Activated T-helper 1 cell treated with Interleukin-2 at 50 U/mL for 16 hours (primary cell): Measurements from ENCODE around the gene DLK1.

Experiments
- DNase-seq: peaks from one replicate; pipeline ENCODE4 v3.0.0-alpha.2; 2020; ENCODE audit warnings: low read depth

The DLK1 gene

DNA sequence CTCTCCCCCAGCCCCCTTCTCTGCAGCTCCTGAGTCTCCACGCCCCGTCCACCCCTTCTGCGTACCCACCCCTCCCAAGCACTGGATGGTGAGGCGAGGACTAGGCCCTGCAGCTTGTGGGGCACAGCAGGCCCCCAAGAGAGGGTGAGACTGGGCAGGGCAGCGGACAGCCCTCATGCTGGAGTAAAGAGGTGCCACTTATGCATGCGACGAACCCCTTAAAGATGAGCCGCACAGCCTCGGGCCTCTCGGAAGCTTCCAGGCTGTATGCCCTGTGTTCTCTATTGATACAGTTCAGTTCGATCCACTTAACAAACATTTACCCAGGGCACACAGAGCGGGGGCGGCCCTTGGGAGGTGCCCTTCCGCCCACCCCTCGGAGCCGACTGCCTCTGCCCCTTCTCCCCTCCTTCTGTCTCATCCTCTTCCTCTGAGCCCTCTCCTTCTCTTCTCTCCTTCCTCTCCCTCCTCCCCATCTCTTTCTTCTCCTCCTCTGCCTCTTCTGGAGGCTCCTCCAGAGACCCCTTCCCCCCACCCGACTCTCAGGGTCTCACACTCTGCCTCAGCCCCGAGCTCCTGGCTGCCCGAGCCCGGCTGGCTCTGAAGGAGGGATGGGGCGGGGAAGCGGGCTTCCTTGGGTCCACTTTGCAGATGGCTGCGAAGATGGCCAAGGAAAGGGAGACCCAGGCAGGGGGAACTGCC, 32.7 kb upstream of the DLK1 start:
- DNase-seq: no peak

DNA sequence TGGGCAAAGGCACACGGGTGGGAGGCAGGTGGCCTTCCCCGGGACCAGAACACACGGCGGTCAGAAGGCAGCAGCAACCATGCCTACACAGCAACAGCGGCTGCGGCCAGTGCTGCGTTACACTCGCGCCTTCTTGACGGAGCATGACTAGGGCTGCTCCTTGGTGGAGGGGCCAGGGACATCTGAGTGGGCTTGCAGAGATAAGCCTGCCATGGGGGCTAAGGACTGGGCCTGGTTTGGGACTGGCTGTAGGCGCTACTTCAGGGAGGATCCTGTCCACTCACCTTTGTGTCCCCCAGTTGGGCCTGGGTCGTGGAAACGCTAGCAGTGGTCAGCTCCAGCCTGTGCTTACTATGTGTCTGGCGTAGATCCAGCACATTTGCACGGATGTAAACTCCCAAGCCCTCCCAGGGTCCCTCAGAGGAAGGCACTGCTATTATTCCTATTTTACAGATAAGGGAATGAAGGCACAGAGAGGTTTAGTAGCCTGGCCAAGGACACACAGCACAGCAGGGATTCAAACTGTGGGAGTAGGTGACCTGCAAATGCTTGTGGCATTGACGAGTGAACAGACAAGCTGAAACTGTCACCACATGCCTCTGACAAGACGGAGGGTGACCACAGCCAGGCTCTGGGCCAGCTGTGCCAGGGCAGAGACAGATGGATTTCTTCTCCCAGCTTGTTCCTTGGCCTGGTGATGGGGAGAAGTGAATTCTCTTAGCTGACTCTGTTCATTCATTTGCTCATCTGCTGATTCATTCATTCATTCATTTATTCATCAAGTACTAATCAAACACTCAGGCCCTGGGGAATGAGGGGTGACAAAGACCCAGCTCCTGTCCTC, 31.9 kb upstream of the DLK1 start:
- no peak for DNase-seq

DNA sequence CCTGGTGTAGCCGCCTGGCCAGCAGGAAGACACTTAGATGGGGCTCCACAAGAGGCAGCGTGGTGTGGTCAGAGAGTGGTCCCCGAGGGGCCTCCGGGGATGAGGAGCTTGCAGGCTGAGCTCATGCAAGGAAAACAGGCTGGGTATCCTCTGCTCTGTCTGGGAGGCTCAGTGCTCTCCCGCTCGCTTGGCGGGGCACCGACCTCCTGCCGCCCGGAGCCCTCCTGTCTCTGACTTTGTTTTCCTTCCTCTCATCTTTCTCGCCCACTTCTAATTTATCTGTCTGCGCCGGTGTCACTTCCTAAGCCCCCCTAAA, 31.3 kb upstream of the DLK1 start:
- DNase-seq: no peak

DNA sequence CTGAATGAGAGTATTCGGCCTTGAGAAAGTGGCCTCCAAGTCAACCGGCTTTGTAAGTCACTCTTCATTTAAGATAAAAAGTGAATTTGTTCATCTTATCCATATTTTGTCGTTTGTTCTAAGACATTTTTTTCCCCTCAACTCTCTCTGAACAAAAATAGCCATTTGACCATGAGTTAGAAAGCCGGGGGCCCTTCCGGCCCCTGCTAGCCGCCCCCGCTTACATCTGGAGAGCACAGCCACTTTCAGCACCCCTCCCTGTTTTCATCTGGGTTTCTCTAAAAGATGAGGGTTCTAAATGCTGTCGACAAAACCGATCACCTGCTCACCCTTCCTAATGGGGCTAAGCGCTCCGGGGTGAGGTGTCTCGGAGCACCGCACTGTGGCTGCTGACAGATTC, 30.7 kb upstream of the DLK1 start:
- no peak for DNase-seq

DNA sequence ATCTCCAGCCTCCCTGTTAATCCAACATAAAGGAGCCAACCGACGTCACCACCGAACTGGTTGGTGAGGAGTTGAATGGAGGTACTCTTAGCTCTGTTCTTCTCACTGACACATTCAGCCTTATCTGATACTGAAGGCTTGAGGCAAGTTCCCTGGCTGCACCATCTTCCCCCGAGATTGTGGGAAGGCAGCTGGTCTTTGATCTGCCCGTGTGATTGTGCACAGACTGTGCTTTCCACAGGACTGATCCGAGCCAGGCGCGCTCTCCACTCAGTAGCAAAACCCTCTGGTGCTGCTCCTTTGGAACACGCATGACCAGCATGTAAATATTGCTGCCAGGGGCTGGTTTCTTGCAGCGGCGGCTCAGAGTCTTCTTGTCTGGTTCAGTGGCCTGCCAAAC, 30.1 kb upstream of the DLK1 start:
- no peak for DNase-seq

DNA sequence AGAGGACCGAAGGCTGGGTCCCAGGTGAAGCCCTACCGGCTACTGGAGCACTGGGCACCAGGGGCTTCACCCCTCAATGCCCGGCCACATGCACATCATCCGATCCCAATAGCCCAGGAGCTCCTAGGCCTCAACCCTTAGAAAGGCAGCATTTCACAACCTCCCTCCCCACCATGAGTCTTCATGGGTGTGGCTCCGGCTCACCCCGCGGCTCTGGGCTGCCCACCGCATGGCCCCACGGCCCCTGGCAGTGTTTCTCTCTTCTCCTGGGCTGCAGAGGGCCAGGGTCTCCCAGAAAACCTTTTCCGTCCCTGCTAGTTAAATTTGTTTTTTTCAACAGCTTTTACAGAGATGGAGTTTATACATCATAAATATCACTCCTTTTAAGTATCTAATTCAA, 28.6 kb upstream of the DLK1 start:
- DNase-seq: no peak

DNA sequence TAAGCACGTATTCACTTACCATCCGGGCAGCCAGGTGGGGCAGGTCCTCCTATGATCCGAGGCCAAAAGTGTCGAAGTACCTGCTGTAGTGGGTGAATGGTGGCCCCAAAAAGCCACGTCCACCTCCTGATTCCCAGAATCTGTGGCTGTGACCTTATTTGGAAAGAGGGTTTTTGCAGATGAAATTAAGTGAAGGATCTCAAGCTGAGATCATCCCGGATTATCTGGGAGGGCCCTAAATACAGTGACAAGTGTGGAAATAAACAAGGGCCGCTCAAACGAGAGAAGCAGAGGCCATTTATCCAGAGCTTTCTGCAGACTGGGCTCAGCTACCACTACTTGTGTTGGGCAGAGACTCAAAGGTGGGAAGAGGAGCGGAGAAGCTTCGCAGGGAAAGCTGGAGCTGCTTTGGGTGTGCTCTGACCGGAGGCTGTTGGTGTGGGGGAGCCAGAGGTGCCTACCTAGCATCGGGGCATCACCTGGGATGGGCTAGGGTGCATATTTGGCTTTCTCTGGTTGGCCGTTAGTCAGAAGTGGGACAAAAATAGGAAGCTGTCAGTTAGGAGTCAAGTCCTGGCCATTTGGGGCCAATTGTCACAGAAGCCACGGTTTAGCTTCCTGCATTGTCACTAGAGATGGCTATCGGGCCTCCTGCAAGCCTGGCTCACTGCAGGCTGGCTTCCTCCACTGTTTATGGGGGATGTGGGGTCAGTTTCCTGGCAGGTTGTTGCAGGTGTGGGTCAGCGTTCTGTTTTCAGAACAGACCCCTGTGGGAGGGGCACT, 27.8 kb upstream of the DLK1 start:
- no peak for DNase-seq

DNA sequence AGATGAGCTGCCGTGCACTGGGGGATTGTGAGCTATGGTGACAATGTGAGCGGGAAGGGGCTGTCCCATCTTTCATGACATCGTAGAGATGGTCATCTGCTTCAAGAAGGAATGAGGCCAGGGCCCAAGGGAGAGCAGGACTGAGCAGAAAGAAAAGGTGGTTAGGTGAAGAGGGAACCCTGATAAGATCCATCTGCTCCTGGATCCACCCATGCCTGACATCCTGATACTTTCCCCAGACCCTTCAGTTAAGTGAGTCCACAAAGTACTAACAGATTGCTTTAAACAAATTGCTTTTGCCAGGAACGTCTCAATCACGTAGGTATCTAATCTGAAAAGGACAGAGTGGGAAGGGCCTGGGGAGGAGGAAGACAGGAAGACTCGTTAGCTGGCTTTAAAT, 25.4 kb upstream of the DLK1 start:
- DNase-seq: no peak

DNA sequence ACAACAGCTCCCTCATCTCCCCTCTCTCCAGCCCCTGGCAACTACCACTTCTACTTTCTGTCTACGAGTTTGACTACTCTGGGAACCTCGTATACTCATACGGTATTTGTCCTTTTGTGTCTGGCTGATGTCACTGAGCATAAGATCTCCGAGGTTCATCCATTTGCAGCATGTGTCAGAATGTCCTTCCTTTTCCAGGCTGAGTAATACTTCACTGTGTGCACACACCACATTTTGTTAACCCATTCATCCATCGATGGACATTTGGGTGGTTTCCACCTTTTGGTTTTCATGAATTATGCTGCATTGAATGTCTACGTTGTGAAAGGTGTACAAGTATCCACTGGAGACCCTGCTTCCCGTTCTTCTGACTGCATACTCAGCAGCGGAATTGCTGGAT, 24.1 kb upstream of the DLK1 start:
- no peak for DNase-seq

DNA sequence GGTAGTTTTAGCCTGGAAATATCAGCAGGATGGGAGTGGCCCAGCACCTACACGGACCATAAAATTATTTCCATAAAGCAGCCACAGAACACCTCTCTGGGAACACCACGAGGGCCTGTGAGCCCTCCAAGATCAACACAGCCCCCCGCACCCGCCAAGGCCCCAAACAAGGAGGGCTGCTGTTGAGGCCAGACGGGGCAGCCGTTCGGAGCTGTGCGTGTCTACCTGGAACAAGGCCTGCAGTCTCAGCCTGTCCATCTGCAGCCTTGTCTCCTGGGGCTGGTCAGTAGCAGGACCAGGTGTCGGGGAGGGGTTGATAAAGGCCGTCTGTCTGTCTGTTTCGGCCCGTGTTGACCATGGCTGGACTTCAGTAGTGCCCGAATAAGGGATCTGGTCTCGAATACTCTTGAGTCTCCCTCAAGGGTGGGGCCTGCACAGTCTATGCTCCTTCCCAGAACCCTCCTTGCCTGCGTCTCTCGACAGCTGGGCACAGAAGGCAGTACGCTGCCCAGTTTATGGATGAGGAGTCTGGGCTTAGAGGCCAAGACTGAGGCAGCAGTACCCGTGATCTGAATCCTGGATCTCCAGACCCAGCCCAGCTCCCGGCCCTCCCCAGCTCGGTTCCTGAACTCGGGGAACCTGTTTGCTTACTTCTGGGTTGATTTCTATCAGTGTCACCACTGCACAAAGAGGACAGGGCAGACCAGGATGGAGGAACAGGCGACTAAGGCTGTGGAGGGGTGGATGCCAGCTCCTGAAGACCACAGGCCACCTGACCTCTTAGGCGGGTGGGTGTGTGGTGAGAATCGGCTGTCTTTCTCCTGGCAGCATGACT, 23.1 kb upstream of the DLK1 start:
- DNase-seq: no peak

DNA sequence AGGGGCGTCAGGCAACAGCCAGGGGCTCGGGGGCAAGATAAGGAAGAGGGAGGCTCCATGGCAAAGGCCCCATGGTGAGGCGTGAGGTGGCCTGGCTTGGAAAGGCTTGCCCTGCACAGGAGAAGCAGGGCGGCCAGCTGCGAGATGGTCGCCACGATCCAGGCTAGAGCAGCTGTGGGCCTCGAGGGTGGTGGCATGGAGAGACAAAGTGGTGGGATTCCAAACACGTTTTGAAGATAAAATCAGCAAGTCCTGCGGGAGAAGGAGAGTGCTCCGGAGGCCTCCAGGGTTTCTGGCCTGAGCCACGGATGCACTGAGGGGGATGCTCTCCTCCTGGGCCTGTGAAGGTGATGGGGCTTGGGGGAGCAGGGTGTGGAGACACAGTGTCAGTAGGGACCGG, 20.5 kb upstream of the DLK1 start:
- DNase-seq: no peak

DNA sequence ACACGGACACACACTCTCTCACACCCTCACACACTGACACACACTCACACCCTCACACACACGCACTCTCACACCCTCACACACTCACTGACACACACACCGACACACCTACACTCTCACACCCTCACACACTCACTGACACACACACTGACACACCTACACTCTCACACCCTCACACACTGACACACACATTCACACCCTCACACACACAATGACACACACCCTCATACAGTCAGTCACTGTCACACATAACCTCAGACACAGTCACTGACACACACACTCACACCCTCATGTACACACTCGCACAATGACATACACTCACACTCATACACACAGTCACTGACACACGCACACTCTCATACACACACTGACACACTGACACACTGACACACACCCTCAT, 19.8 kb upstream of the DLK1 start:
- DNase-seq: no peak

DNA sequence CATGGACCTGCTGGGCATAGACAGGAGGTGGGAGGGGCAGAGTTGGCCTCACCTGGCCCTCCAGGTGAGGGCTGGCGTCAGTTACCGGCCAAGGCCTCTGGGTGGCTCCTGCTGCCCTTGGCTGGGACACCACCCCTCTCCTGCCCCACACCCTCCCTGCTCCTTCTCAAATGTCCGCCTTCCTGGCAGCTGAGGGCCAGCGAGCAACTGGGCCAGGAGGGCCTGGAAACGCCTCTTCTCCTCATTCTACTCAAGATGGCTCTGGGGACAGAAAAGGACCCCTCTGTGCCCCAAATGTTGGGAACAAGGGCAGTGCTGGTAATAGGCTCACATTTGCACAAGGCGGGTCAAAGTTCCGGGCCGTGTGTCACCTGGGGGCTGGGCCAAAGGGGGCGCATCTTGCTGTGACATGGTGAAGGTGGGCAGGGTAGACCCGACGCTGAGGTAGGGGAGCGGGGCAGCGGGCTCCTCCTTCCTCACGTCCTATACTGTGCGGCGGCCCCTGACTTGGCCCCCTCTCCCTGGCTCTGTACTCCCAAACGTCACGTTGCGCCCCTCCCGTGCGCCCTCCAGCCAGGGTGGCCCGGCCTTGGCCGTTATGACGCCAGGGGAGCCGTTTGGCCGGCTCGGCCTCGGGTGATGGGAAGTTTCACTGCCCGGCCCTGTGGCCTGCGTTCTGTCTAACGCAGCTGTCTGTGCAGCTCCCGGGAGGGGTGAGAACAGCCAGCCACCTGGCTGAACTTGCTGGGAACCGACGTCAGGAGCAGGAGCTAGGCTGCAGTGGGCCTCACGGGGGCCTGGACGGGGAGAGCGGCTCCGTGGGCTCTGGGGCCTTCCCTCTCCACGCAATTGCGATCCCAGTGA, 18.0 kb upstream of the DLK1 start:
- DNase-seq: no peak

DNA sequence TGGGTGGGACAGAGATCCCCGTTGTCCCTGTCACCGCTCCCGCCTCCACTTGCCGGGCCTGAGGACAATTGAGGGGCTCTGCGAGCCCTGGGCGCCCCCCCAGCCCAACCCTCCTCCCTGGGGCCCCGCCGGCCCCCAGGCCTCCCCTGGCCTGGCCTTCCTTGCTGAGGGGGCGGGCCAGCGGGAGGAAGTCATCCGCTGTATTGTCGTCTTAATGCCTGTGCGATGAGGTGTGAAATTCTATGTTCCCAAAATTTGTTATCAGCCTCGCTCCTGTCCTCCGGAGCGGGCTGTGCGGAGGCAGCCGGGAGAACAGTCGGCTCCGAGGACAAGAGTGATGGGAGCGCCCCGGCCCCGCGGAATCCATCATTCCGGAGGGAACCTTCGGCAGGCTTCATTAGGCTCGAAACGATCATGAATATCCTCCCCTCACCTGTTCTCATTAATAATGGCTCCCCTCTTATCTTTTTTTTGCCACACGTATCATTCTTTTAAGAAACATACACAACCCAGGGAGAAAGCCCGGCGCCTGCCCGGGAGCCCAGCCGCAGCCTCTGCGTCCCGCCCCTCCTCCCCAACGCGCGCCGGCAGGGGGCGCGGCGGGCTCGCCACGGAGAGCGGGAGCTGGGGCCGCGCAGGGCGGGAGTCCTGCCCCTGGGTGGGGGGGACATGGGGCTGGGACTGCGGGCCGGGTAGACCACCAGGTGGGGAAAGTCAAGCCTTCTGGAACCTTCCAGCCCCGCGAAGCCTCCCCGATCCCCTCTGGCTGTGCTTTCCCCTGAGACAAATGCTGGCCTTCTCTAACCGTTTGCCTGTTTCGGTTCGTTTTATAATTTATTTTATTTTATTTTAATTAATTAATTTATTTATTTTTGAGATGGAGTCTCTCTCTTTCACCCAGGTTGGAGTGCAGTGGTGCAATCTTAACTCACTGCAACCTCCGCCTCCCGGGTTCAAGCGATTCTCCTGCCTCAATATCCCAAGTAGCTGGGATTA, 17.1 kb upstream of the DLK1 start:
- no peak for DNase-seq

DNA sequence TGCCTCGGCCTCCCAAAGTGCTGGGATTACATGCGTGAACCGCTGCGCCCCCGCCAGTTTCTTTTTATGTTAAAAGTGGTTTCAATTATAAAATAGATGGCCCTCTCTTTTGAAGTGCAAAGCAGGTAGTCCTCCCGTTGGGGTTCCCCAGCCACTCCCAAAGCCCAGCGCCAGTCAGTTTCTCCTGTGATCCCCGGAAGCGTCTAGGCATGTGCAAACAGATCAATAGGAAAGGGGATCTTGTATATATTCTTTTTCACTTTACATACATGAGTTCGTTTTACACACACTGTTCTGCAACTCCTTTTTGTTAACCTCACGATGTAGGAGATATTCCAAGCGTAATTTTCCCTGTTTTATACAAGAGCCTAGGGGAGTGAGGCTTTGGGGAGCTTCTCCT, 16.3 kb upstream of the DLK1 start:
- no peak for DNase-seq

DNA sequence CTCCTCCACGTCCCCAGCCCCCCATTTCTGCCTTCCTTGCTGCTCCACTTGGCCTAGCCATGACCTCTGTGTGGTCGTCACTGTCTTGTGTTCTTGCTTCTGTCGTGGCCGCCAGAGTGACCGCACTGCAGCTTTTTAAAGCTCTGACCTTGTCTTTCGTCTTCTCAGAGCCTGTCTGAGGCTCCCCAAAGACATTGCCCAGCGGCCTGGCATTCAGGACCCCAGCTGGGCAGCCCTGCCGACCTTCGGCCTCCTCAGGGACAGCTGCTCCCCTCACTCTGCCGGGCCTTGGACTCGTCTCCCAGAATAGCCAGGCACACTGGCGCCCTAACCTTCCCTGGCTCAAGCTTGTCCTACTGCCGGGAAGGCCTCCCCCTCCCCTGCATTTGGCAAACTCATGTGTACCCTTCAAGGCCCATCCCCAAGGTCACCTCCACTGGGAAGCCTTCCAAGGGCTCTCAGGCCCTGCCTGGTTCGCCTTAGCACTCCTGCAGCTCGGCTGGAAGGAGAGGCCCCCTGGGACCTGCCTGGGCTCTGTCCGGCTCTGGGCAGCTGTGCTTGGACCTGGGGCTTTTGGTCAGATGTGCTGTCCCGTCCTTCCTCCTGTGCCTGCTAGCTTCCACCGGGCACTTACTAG, 15.7 kb upstream of the DLK1 start:
- DNase-seq: no peak

DNA sequence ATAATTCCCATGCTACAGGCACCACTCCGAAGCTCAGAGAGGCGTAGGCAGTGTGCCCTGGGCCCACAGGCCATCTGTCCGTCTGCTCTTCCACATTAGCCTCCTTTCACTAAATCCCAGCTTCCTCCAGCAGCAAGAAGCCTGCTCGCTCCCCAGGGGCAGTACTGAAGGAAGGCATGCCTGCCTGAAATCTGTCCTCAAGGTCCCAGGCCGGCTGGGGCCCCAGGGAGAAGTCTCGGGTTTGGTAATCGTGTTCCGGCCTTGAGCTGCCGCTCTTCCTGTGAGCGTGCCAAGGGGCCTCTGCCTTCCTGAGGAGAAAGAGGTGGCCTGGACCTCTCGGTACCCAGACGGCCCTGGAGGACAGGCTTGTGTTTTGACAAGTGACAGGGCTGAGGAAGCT, 15.2 kb upstream of the DLK1 start:
- no peak for DNase-seq

DNA sequence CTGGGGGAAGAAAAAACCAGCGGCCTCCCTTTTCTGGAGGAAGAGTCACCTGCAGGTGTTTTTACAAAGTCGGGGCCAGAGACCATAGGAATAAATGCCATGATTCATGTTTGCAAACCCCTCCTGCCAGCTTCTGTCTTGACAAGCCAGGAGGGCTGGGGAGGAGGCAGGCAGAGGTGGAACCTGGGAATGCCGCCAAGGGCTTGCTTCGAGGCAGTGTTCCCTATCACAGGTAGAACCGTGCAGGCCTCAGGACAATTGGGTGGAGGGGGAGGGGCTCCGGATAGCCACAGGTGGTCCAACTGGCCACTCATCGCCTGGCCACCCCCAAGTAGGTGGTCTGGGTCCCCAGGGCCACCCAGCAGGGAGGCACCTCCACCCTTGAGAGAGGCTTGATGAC, 14.2 kb upstream of the DLK1 start:
- DNase-seq: no peak

DNA sequence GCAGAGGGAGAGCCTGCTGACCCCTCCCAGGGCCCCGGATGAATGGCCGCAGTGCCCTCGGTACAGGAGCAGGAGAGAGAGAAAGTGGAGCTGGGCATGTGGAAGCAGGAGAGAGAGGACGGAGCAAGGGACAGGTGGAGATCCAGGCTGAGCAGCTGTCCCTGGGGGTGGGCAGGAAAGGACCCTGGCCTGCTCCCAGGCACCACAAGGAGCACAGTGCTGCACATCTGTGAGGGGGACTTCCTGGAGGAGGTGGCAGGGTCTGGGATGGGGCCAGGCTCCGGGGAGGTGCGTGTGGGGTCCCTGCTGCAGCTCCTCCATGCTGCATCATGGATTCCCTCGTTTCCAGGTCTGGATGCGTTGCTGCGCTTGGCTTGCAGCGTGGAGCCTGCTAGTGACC, 13.0 kb upstream of the DLK1 start:
- DNase-seq: no peak
